Thyroid gland (tissue), 4 donors: ENCODE data around the gene NPS. TPM values are rescaled to one million over a fixed set of nuclear protein-coding genes. Genes with fewer than 3 reads are reported as not detected.

Experiments
- DNase-seq, 2 donors: peaks; one replicate each; pipeline ENCODE4 v3.0.0-alpha.2; 2019
- H3K27ac ChIP-seq, 3 donors: fragments of 200-600 bp; sonication (generic); 1 replicate in 2 of 3; 2 replicates in 1 of 3; pipeline ENCODE4 v1.5.1; 2016 to 2019; ENCODE audit warnings: mild to moderate bottlenecking in 1 of 3, moderate library complexity in 1 of 3
- H3K27me3 ChIP-seq: fragments of 200-600 bp; sonication (generic); one replicate; pipeline ENCODE4 v1.5.1; 2019
- H3K36me3 ChIP-seq, 2 donors: fragments of 200-600 bp; sonication (generic); one replicate each; pipeline ENCODE4 v1.5.1; 2016 to 2019
- H3K4me1 ChIP-seq, 2 donors: fragments of 200-600 bp; sonication (generic); one replicate each; pipeline ENCODE4 v1.5.1; 2017 to 2019
- H3K4me3 ChIP-seq, 3 donors: fragments of 200-600 bp; sonication (generic); replicated peaks in 1 of 3; 1 replicate in 2 of 3; 2 replicates in 1 of 3; pipeline ENCODE4 v1.5.1; 2016; ENCODE audit warnings: mild to moderate bottlenecking in 1 of 3
- H3K9me3 ChIP-seq: fragments of 200-600 bp; sonication (generic); one replicate; pipeline ENCODE4 v1.5.1; 2017
- POLR2A ChIP-seq, 2 donors: fragments of 450-650 bp; IDR thresholded peaks; one replicate each; pipeline ENCODE4 v1.6.1; 2017; ENCODE audit warnings: antibody characterized with exemption in 2 of 2, mild to moderate bottlenecking in 2 of 2, moderate library complexity in 1 of 2
- WGBS, 2 donors: methylation state at CpG; one replicate each; pipeline ENCODE4 v1.1.5; 2017; 5-methylcytosine and 5-hydroxymethylcytosine counted together
- intact Hi-C: fragments of 100-400 bp; cut with DNase I; formaldehyde crosslinking; loops from one replicate; pipeline ENCODE4 v1.15.1; 2023
- total RNA-seq, 4 donors: library from RNA; depleted of rRNA; stranded (reverse); fragments of >200 nt; gene quantifications; one replicate each; pipeline ENCODE4 v1.2.3, GENCODE V29; 2016
- TF ChIP-seq, protein P1 (sequence below), 6 experiments: fragments of 200-600 bp in 3 of 6; fragments of 450-650 bp in 3 of 6; sonication (generic) in 3 of 6; IDR thresholded peaks; one replicate each; pipeline ENCODE4 v1.5.1; 2016 to 2019; ENCODE audit warnings: antibody characterized with exemption in 6 of 6, mild to moderate bottlenecking in 2 of 6, inconsistent platforms in 1 of 6, moderate library complexity in 1 of 6

Gene NPS
- total RNA-seq, 4 donors from 2014 or later = not detected

DNA sequence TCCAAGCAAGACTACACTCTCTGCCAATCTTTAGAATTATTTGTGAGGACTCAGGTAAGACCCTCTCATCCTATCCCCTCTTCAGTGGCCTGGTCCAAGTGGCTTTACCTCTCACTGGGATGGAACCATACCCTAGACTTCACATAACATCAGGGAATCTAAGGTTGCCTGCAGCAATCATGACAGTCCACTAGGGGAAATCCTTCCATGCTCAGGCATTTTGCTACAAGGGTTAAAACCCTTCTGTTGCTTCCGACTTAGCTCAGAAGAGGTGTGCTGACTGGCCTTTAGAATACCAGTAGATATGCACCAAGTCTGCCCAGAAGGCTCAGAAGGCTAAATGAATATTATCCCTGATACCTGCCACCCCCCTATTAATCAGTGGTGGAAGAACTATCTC lies 24.9 kb upstream of the NPS start:
- no peaks in the 10 kb centered on the region for H3K27me3 ChIP-seq
- no peaks in the 10 kb centered on the region for H3K9me3 ChIP-seq
- H3K4me1 ChIP-seq = no peaks in the 10 kb centered on the region
- H3K36me3 ChIP-seq = no peaks in the 10 kb centered on the region
- H3K4me3 ChIP-seq = no peak overlapping the region
- WGBS, 2 donors = 20 to 22% methylated on average over 1 of the region's 1 CpG
- no peak for DNase-seq
- TF ChIP-seq, protein P1, sequence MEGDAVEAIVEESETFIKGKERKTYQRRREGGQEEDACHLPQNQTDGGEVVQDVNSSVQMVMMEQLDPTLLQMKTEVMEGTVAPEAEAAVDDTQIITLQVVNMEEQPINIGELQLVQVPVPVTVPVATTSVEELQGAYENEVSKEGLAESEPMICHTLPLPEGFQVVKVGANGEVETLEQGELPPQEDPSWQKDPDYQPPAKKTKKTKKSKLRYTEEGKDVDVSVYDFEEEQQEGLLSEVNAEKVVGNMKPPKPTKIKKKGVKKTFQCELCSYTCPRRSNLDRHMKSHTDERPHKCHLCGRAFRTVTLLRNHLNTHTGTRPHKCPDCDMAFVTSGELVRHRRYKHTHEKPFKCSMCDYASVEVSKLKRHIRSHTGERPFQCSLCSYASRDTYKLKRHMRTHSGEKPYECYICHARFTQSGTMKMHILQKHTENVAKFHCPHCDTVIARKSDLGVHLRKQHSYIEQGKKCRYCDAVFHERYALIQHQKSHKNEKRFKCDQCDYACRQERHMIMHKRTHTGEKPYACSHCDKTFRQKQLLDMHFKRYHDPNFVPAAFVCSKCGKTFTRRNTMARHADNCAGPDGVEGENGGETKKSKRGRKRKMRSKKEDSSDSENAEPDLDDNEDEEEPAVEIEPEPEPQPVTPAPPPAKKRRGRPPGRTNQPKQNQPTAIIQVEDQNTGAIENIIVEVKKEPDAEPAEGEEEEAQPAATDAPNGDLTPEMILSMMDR (IDR thresholded peaks at IDR 0.05) = no peak
- TF ChIP-seq POLR2A (IDR thresholded peaks at IDR 0.05) = no peak
- intact Hi-C loops = no loop called here
- no peak overlapping the region for H3K27ac ChIP-seq

DNA sequence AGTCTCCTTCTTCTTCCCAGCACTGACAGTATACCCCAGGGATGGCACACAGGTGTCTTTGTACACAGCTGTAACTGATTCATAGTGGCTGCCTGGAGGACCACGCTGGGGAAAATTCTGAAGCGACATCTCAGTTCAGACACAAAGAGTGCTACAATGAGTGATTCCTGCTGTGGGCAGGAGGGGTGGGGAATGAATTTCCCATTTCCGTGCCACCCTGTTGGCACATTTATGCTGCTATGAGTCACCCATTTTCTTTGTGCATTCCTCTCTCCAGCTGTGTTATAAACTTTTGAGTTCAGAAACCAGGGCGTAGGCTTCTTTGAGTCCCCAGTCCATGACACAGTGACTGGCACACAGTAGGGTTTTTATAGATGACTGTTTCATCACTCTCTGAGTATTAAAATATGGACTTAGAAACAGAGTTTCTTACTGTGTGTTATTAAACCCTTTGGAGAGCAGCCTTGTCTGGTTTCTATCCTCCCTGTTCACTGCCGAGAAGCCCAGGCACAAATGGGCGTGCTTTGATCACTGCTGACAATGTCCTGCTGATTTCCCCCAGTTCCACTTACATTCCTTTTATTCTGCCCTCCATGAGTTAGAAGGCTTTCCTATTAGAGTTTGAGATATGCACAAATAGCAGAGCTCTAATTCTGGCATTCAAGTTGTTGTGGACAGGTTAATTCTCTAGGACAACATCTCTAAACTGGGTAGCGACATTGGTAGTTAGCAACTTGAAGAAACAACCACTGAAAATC lies 24.0 kb upstream of the NPS start:
- no peak for DNase-seq
- Histone ChIP-seq H3K9me3 (no peaks in the 10 kb centered on the region), H3K36me3 (no peaks in the 10 kb centered on the region), H3K27me3 (no peaks in the 10 kb centered on the region), H3K4me1 (no peaks in the 10 kb centered on the region), H3K27ac (no peak overlapping the region), H3K4me3 (no peak overlapping the region)
- 82 to 83% methylated on average over 7 of the region's 7 CpGs for WGBS, 2 donors
- intact Hi-C loops = no loop called here
- TF ChIP-seq POLR2A (IDR thresholded peaks at IDR 0.05) = no peak
- TF ChIP-seq, protein P1 (IDR thresholded peaks at IDR 0.05) = no peak

DNA sequence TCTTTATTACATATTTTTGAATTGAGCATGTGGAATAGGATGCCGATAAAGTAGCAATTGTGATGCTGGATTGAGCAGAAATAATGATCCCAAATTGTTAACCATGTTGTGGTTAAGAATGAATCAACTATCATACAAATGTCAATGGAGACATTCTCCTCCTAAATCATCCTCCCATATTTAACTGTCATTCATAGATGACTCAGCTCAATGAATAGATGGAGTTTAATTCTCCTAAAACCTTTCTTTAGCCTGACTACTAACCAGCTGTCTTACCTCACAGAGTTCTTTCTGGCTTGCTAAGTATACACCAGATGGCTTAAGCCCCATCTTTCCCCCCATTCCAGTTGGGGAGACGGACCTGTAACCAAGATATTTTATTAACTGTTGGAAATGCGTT lies 23.4 kb upstream of the NPS start:
- H3K36me3 ChIP-seq = no peaks in the 10 kb centered on the region
- no peak for DNase-seq
- intact Hi-C loops = no loop called here
- WGBS, 2 donors = 81 to 89% methylated on average over 3 of the region's 3 CpGs
- H3K4me1 ChIP-seq = no peaks in the 10 kb centered on the region
- no peak overlapping the region for H3K4me3 ChIP-seq
- no peaks in the 10 kb centered on the region for H3K9me3 ChIP-seq
- no peak overlapping the region for H3K27ac ChIP-seq
- no peaks in the 10 kb centered on the region for H3K27me3 ChIP-seq
- TF ChIP-seq POLR2A (IDR thresholded peaks at IDR 0.05) = no peak
- TF ChIP-seq, protein P1 (IDR thresholded peaks at IDR 0.05) = no peak

DNA sequence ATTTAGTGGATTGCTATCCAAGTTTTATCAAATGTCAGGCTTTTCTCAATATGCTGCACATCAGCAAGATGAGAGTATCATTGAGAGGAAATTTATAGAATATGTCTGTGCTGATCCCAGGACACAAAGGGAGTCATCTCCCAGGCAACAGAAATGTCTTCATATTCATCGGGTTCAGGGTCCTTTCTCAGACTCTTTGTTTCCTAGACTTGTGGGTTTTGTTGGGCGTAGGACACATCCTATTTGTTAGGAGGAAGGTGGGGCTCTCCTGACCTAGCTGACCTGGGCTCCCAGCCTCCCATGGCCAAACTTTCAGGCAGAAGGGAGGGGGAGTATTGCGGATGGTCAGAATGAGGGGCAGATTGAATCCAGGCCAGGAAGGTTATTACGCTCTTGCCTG lies 22.9 kb upstream of the NPS start:
- Histone ChIP-seq H3K27me3 (no peaks in the 10 kb centered on the region), H3K9me3 (no peaks in the 10 kb centered on the region), H3K4me1 (no peaks in the 10 kb centered on the region), H3K36me3 (no peaks in the 10 kb centered on the region), H3K27ac (no peak overlapping the region), H3K4me3 (no peak overlapping the region)
- 89 to 91% methylated on average over 4 of the region's 4 CpGs for WGBS, 2 donors
- TF ChIP-seq POLR2A (IDR thresholded peaks at IDR 0.05) = no peak
- TF ChIP-seq, protein P1 (IDR thresholded peaks at IDR 0.05) = no peak
- intact Hi-C loops = no loop called here
- DNase-seq = no peak

DNA sequence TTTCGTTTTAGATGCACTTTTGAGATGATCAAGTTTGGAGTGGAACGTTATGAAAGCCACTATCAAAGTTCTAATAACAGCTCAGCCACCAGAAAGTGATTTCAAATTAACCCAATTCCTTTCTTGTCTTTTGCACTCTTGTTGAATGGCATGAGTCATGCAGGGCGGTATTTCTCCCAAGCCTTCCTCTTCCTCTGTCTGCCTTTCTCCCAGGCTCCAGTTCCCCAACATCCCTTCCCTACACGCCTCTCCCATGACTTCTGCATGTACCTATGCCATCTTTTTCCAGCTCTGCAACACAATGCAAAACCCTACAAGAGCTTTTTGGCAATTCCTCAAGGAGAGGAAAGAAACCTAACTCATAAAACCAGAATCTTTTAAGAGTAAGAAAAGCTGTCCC lies 21.8 kb upstream of the NPS start:
- no peak for DNase-seq
- Histone ChIP-seq H3K9me3 (no peaks in the 10 kb centered on the region), H3K27me3 (no peaks in the 10 kb centered on the region), H3K4me1 (no peaks in the 10 kb centered on the region), H3K4me3 (no peak overlapping the region), H3K36me3 (no peaks in the 10 kb centered on the region), H3K27ac (no peak overlapping the region)
- intact Hi-C loops = no loop called here
- TF ChIP-seq, protein P1 (IDR thresholded peaks at IDR 0.05) = no peak
- TF ChIP-seq POLR2A (IDR thresholded peaks at IDR 0.05) = no peak
- WGBS, 2 donors = 68 to 81% methylated on average over 4 of the region's 4 CpGs
